Lung (tissue), 12 donors: ENCODE results near the gene GALNT2. TPM values are rescaled to one million over a fixed set of nuclear protein-coding genes. Genes with fewer than 3 reads are reported as not detected.

Experiments used
- ATAC-seq: fragments of 200-7000 bp; cut with Tn5 transposase; one replicate; pipeline ENCODE4 v1.9.1; 2020; ENCODE audit warnings: moderate number of reproducible peaks; ENCODE audit not compliant: insufficient read depth, low FRiP score
- DNase-seq, 3 donors: peaks; one replicate each; pipeline ENCODE4 v3.0.0-alpha.2; 2013 to 2017
- H3K27ac ChIP-seq, 2 donors: one replicate each; pipeline ENCODE4 v1.5.1; 2013; ENCODE audit warnings: mild to moderate bottlenecking in 2 of 2, moderate library complexity in 2 of 2, control low read depth in 1 of 2, inconsistent platforms in 1 of 2, low read depth in 1 of 2, low read length in 1 of 2
- H3K27me3 ChIP-seq, 3 donors: one replicate each; pipeline ENCODE4 v1.5.1; 2013; ENCODE audit warnings: low read length in 2 of 3; ENCODE audit not compliant: control insufficient read depth in 3 of 3, insufficient read depth in 3 of 3
- H3K36me3 ChIP-seq, 4 donors: one replicate each; pipeline ENCODE4 v1.5.1; 2013; ENCODE audit warnings: low read length in 4 of 4, mild to moderate bottlenecking in 1 of 4, moderate library complexity in 1 of 4; ENCODE audit not compliant: control insufficient read depth in 4 of 4, insufficient read depth in 4 of 4
- H3K4me1 ChIP-seq, 5 donors: one replicate each; pipeline ENCODE4 v1.5.1; 2013; ENCODE audit warnings: low read length in 5 of 5, mild to moderate bottlenecking in 2 of 5, moderate library complexity in 1 of 5; ENCODE audit not compliant: control insufficient read depth in 5 of 5, insufficient read depth in 5 of 5
- H3K4me3 ChIP-seq: one replicate; pipeline ENCODE4 v1.5.1; 2013; ENCODE audit warnings: mild to moderate bottlenecking, control low read depth, moderate library complexity
- H3K9ac ChIP-seq, 2 donors: one replicate each; pipeline ENCODE4 v1.5.1; 2013; ENCODE audit warnings: low read length in 2 of 2, control low read depth in 1 of 2; ENCODE audit not compliant: insufficient read depth in 1 of 2
- H3K9me3 ChIP-seq, 4 donors: one replicate each; pipeline ENCODE4 v1.5.1; 2013; ENCODE audit warnings: low read length in 3 of 4, mild to moderate bottlenecking in 1 of 4, moderate library complexity in 1 of 4; ENCODE audit not compliant: control insufficient read depth in 4 of 4, insufficient read depth in 3 of 4
- CTCF ChIP-seq: IDR thresholded peaks from 2 replicates; pipeline ENCODE4 v1.5.1; 2012; ENCODE audit warnings: mild to moderate bottlenecking; ENCODE audit errors: control extremely low read depth, extremely low read depth
- WGBS, 2 donors: extraction: QIAGEN DNeasy Blood & Tissue Kit; methylation state at CpG; one replicate each; pipeline ENCODE4 v1.1.7; 2013; 5-methylcytosine and 5-hydroxymethylcytosine counted together
- polyA plus RNA-seq, 2 donors: library from polyadenylated mRNA; stranded (reverse); fragments of 200-250 nt; gene quantifications; one replicate each; pipeline ENCODE4 v1.2.1, GENCODE V29; 2013
- total RNA-seq, 2 donors: library from RNA; depleted of rRNA in 1 of 2; stranded (reverse); fragments of >200 nt in 1 of 2; gene quantifications; one replicate each; pipeline ENCODE4 v1.2.1, GENCODE V29; 2014 to 2021
- donor health status: control.
- donor health status: control.
- donor health status: Bipolar disorder and iron deficiency.
- donor health status: healthy.
- donor health status: DM: yes; HTN: yes; CAD: no.

GALNT2 gene
- total and polyA plus RNA-seq, 4 donors = 23.1 to 101 (median 58.9) TPM

GRCh38 chr1:230135726-230136125 lies 68.7 kb downstream of the GALNT2 start:
- no peak for ATAC-seq
- no peak overlapping the region for H3K9ac ChIP-seq

GRCh38 chr1:230136453-230137336 lies 69.7 kb downstream of the GALNT2 start:
- no peaks in the 10 kb centered on the region for H3K36me3 ChIP-seq
- no peak overlapping the region for H3K4me3 ChIP-seq
- DNase-seq = peak in 2 of 3 donors; percentile 25 to 61
- WGBS, 2 donors = 82 to 91% methylated on average over 34 of the region's 34 CpGs
- H3K27ac ChIP-seq = no peak overlapping the region
- H3K4me1 ChIP-seq = peaks cover 0 to 14% (median 0%) of the 10 kb centered on the region in 5 donors
- H3K9me3 ChIP-seq = no peaks in the 10 kb centered on the region
- ATAC-seq = no peak
- H3K9ac ChIP-seq = no peak overlapping the region
- no peaks in the 10 kb centered on the region for H3K27me3 ChIP-seq
- no peak for TF ChIP-seq CTCF

More at GRCh38 chr1:230135726-230136125, 68.7 kb downstream of the GALNT2 start:
- Histone ChIP-seq H3K36me3 (no peaks in the 10 kb centered on the region), H3K4me3 (no peak overlapping the region), H3K9me3 (no peaks in the 10 kb centered on the region), H3K27ac (no peak overlapping the region), H3K27me3 (no peaks in the 10 kb centered on the region), H3K4me1 (peaks cover 0 to 14% (median 0%) of the 10 kb centered on the region in 5 donors)
- TF ChIP-seq CTCF = no peak
- WGBS, 2 donors = 97 to 98% methylated on average over 6 of the region's 6 CpGs
- DNase-seq = no peak

DNA sequence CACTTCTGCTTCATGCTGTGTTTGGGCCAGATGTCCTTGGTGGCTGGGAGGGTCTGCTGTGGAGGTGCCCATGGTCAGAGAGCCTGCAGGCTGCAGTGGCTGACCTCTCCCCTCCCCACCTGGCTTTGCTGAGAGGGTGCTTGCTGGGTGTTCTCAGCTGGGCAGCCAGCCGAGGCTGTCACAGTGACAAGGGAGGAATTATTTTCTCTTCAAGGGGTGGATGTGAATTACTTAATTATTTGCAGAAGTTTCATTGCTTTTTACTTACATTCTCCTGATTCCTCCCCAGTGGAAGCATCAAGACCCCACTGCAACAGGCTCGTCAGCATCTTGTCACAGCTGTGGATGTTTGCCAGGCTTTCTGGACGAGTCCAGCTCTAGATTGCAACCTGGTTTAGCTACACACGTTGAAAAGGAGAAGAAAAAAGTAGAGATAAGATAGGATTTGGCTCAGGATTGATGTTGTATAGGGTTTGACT lies 70.3 kb downstream of the GALNT2 start:
- 70 to 82% methylated on average over 4 of the region's 4 CpGs for WGBS, 2 donors
- H3K4me1 ChIP-seq = peaks cover 0 to 17% (median 0%) of the 10 kb centered on the region in 5 donors
- H3K9me3 ChIP-seq = no peaks in the 10 kb centered on the region
- H3K4me3 ChIP-seq = no peak overlapping the region
- no peak overlapping the region for H3K27ac ChIP-seq
- no peaks in the 10 kb centered on the region for H3K27me3 ChIP-seq
- H3K9ac ChIP-seq = no peak overlapping the region
- ATAC-seq = no peak
- no peak for DNase-seq
- no peaks in the 10 kb centered on the region for H3K36me3 ChIP-seq
- no peak for TF ChIP-seq CTCF
